Left lung (tissue), 14 donors: Measurements from ENCODE around the gene ZNF207. TPM values are rescaled to one million over a fixed set of nuclear protein-coding genes. Genes with fewer than 3 reads are reported as not detected.

ENCODE experiments used
- ATAC-seq: fragments of 200-7000 bp; cut with Tn5 transposase; one replicate; pipeline ENCODE4 v1.9.1; 2020; ENCODE audit warnings: moderate library complexity
- DNase-seq, 4 donors: peaks; one replicate each; pipeline ENCODE4 v3.0.0-alpha.2; 2013 to 2020
- H3K27ac ChIP-seq, 2 donors: fragments of 200-600 bp; sonication (generic) in 1 of 2; one replicate each; pipeline versions ENCODE4 v1.5.0 to v1.8.0; 2020 to 2021
- H3K27me3 ChIP-seq, 2 donors: fragments of 200-600 bp; sonication (generic) in 1 of 2; one replicate each; pipeline versions ENCODE4 v1.5.0 to v1.8.0; 2020 to 2021
- H3K36me3 ChIP-seq, 2 donors: fragments of 200-600 bp; sonication (generic) in 1 of 2; one replicate each; pipeline versions ENCODE4 v1.5.0 to v1.8.0; 2020 to 2021
- H3K4me1 ChIP-seq, 2 donors: fragments of 200-600 bp; one replicate each; pipeline ENCODE4 v1.8.0; 2021
- H3K4me3 ChIP-seq, 2 donors: fragments of 200-600 bp; sonication (generic) in 1 of 2; one replicate each; pipeline versions ENCODE4 v1.5.0 to v1.8.0; 2020 to 2021; ENCODE audit warnings: mild to moderate bottlenecking in 1 of 2
- H3K9me3 ChIP-seq, 2 donors: fragments of 200-600 bp; sonication (generic) in 1 of 2; one replicate each; pipeline versions ENCODE4 v1.5.0 to v1.8.0; 2020 to 2021
- intact Hi-C, 2 donors: fragments of 100-400 bp; cut with DNase I; formaldehyde crosslinking; loops; one replicate each; pipeline versions ENCODE4 v1.11.2 to v1.14.2; 2022
- long read RNA-seq, 12 donors: library from polyadenylated mRNA in 2 of 12; unstranded in 2 of 12; transcript quantifications; one replicate each; pipeline ENCODE4 v2.0.0 and lab custom pipeline, GENCODE V29; 2019 to 2026
- polyA plus RNA-seq, 6 donors: library from polyadenylated mRNA; unstranded; fragments of 120-200 nt; gene quantifications; one replicate each; pipeline ENCODE4 v1.2.1, GENCODE V29; 2013; ENCODE audit not compliant: insufficient read length in 6 of 6
- total RNA-seq, 2 donors: library from RNA; stranded (reverse); fragmentation: NEBNext Ultra II Directional; extraction: Animal tissue kit (Norgen Biotek cat#: 25700); gene quantifications; one replicate each; pipeline ENCODE4 v1.2.1, GENCODE V29; 2021
- TF ChIP-seq, protein P1 (sequence below), 2 donors: fragments of 200-600 bp; sonication (generic) in 1 of 2; IDR thresholded peaks; one replicate each; pipeline versions ENCODE4 v1.5.0 to v1.8.0; 2021; ENCODE audit warnings: antibody characterized with exemption in 2 of 2
- donor health status: DM: no; HTN: yes; CAD: no.
- donor health status: DM: no; HTN: no; CAD: no.

Gene ZNF207
- total RNA-seq: 100 to 1,000 TPM; 130 to 166 TPM
- 100 to 1,000 TPM; 248 to 319 (median 252) TPM for polyA plus RNA-seq
- long read RNA-seq, donor 1, full-length matches to known transcripts: 57 of 197 reads
- long read RNA-seq, donor 1, partial matches to known transcripts: 140 of 197 reads
- long read RNA-seq, donor 1, other reads (novel, unspliced or antisense): 0 of 197 reads
- long read RNA-seq, donor 2, full-length matches to known transcripts: 43 of 125 reads
- long read RNA-seq, donor 2, partial matches to known transcripts: 82 of 125 reads
- long read RNA-seq, donor 2, other reads (novel, unspliced or antisense): 0 of 125 reads
- long read RNA-seq, donor 3, full-length matches to known transcripts: 57 of 78 reads
- long read RNA-seq, donor 3, partial matches to known transcripts: 21 of 78 reads
- long read RNA-seq, donor 3, other reads (novel, unspliced or antisense): 0 of 78 reads
- long read RNA-seq, donor 4, full-length matches to known transcripts: 15 of 24 reads
- long read RNA-seq, donor 4, partial matches to known transcripts: 5 of 24 reads
- long read RNA-seq, donor 4, other reads (novel, unspliced or antisense): 4 of 24 reads
- long read RNA-seq, donor 5, full-length matches to known transcripts: 49 of 111 reads
- long read RNA-seq, donor 5, partial matches to known transcripts: 62 of 111 reads
- long read RNA-seq, donor 5, other reads (novel, unspliced or antisense): 0 of 111 reads
- long read RNA-seq, donor 6, full-length matches to known transcripts: 38 of 74 reads
- long read RNA-seq, donor 6, partial matches to known transcripts: 36 of 74 reads
- long read RNA-seq, donor 6, other reads (novel, unspliced or antisense): 0 of 74 reads
- long read RNA-seq, donor 7, full-length matches to known transcripts: 22 of 32 reads
- long read RNA-seq, donor 7, partial matches to known transcripts: 10 of 32 reads
- long read RNA-seq, donor 7, other reads (novel, unspliced or antisense): 0 of 32 reads
- long read RNA-seq, donor 8, full-length matches to known transcripts: 48 of 69 reads
- long read RNA-seq, donor 8, partial matches to known transcripts: 21 of 69 reads
- long read RNA-seq, donor 8, other reads (novel, unspliced or antisense): 0 of 69 reads
- long read RNA-seq, donor 9: 0 reads
- long read RNA-seq, donor 10, full-length matches to known transcripts: 10 of 13 reads
- long read RNA-seq, donor 10, partial matches to known transcripts: 2 of 13 reads
- long read RNA-seq, donor 10, other reads (novel, unspliced or antisense): 1 of 13 reads
- long read RNA-seq, donor 11: 0 reads
- long read RNA-seq, donor 12, full-length matches to known transcripts: 35 of 76 reads
- long read RNA-seq, donor 12, partial matches to known transcripts: 41 of 76 reads
- long read RNA-seq, donor 12, other reads (novel, unspliced or antisense): 0 of 76 reads

DNA sequence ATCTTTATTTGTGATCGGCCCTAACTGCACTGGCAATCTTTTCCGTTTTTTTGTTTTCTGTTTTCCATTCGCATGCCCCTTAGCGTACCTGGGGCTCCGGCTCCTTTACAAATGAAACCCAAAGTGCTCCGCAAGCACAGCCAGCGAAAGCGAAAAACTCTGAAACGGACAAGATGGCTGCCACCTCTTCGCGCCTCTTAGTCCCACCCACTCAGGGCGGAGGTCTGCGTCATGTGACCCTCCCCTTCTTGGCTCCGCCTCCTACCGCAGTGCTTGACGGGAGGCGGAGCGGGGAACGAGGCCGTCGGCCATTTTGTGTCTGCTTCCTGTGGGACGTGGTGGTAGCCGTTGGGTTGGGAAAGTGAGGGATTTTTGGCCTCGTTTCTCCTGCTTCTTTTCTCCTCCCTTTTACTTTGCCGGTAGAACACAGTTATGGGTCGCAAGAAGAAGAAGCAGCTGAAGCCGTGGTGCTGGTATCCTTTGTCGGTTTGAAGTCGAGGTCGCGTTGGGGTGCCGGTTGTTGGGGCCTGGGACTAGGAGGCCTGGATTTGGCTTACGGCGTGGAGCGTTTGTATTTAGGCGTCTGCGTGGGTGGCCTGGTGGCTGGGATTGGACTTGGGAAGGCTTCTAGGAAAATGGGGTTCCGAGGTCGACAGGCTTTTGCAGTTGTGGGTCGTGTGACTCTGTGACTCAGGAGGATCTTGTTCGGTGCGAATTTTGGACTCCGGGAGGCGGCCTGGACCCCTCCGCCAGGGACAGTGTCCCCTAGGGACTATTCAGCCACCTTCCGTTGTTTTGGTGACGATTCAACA is at the start of gene ZNF207:
TSS of gene ZNF207 (plus strand) at position 304 of the 812 bp plus-strand sequence. CDS start at position 433, 129 bp downstream.
- Histone ChIP-seq H3K4me3 (peak within 1 kb of the TSS; percentile 90 to 95), H3K27me3 (no peaks in the 10 kb centered on the region), H3K9me3 (no peaks in the 10 kb centered on the region), H3K27ac (peak within 1 kb of the TSS; percentile 96 to 99), H3K36me3 (peaks cover 0 to 36% of the 10 kb centered on the region in 2 donors), H3K4me1 (peaks cover 29 to 49% of the 10 kb centered on the region in 2 donors)
- peak; percentile 99 for ATAC-seq
- TF ChIP-seq, protein P1, sequence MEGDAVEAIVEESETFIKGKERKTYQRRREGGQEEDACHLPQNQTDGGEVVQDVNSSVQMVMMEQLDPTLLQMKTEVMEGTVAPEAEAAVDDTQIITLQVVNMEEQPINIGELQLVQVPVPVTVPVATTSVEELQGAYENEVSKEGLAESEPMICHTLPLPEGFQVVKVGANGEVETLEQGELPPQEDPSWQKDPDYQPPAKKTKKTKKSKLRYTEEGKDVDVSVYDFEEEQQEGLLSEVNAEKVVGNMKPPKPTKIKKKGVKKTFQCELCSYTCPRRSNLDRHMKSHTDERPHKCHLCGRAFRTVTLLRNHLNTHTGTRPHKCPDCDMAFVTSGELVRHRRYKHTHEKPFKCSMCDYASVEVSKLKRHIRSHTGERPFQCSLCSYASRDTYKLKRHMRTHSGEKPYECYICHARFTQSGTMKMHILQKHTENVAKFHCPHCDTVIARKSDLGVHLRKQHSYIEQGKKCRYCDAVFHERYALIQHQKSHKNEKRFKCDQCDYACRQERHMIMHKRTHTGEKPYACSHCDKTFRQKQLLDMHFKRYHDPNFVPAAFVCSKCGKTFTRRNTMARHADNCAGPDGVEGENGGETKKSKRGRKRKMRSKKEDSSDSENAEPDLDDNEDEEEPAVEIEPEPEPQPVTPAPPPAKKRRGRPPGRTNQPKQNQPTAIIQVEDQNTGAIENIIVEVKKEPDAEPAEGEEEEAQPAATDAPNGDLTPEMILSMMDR (IDR thresholded peaks at IDR 0.05): no peak
- peak; percentile 96 to 98 (median 96) for DNase-seq
- intact Hi-C loops: no loop called here

DNA sequence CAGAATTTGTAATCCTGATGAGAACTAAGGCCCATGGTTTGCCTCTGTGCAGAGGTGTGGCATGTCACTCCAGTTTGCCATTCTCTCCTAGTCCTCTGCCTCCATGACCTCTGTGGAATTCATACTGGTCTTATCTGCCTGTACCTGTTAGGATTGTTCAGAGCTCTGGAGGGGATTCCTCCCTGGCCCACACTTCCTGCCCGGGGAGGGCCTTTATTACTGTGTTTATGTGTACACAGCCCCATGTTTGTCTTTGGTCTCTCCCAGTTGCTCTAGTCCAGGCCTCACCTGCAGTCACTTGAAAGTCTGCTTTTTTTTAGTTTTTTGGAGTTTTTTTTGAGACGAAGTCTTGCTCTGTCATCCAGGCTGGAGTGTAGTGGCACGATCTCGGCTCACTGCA is 47.9 kb upstream of the ZNF207 start:
- Histone ChIP-seq H3K4me3 (no peak overlapping the region), H3K4me1 (no peaks in the 10 kb centered on the region), H3K27me3 (no peaks in the 10 kb centered on the region), H3K27ac (no peak overlapping the region), H3K36me3 (no peaks in the 10 kb centered on the region), H3K9me3 (no peaks in the 10 kb centered on the region)
- no peak for DNase-seq
- intact Hi-C loops: no loop called here
- ATAC-seq: no peak
- TF ChIP-seq, protein P1 (IDR thresholded peaks at IDR 0.05): no peak

DNA sequence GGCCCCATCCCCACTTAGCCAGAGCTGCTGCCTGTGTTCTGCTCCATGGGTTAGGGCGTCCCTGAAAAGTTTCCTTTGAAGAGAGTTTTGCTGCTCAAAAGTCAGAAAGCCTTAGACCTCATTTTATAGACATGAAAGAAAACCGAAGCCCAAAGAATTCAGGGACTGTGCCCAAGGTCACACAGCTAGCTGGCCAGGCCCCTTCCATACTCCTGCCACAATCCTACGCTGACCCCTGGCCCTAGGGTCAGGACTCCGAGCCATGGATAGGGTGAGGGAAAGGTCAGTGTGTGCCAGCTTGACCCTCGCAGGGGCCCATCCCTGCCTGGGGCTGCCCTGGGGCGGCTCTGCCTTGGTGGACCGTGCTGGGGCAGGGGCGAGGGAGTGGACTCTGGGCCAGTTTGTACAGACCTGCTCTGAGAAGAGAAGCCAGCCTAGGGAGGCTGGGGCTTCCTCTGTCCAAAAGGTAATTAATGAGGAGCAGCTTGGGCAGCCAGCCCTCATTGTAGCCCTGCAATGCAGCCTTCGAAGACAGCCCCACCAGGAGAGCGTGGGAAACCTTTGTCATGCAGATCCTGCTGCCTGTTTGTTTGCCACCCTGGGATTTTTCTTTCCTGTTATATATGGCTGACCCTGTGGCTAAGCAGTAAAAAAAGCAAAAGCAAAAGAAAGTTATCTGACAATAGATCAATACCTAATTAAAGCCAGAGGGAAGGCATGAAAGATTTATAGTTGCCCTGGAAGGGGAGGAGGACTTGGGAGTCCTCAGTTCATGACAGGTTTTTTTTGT is 46.9 kb upstream of the ZNF207 start:
- intact Hi-C loops: no loop called here
- DNase-seq: no peak
- Histone ChIP-seq H3K27me3 (no peaks in the 10 kb centered on the region), H3K36me3 (no peaks in the 10 kb centered on the region), H3K27ac (no peak overlapping the region), H3K4me1 (no peaks in the 10 kb centered on the region), H3K9me3 (no peaks in the 10 kb centered on the region), H3K4me3 (no peak overlapping the region)
- ATAC-seq: no peak
- TF ChIP-seq, protein P1 (IDR thresholded peaks at IDR 0.05): no peak

DNA sequence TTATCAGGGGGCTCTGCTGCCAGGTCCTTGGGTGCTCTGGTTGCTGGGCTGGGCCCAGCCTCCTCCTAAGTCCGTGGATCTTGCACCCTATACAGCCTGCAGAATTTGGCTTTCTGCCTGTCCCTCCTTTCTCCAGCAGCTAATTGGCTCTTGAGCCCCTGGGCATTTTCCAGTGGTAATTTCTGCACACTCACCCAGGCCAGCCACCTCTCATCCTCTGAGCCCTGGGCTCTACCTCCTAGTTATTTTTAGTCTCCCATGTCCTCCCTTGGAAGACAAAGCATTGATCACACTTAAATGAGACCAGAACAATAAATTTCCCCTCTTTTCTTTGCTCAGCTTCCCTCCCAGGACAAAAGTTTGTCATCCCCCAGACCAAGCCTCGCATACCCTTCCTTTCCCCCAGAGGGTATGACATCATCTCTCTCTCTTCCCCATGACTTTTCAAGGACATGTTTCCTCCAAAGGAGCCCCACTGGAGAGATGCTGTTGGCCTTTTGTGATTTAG is 46.1 kb upstream of the ZNF207 start:
- Histone ChIP-seq H3K4me1 (no peaks in the 10 kb centered on the region), H3K36me3 (no peaks in the 10 kb centered on the region), H3K27ac (no peak overlapping the region), H3K27me3 (no peaks in the 10 kb centered on the region), H3K9me3 (no peaks in the 10 kb centered on the region), H3K4me3 (no peak overlapping the region)
- no peak for DNase-seq
- ATAC-seq: no peak
- TF ChIP-seq, protein P1 (IDR thresholded peaks at IDR 0.05): no peak
- intact Hi-C loops: no loop called here
